Fibroblast of lung (primary cell): ENCODE data around the gene HCRT.
"Not testable (repeated sequence)": the region's sequence is repeated elsewhere in the genome, so short reads cannot be mapped to it uniquely, and the experiment has no call there.

Experiments
- CTCF ChIP-seq, 2 donors: IDR thresholded peaks in 1 of 2; conservative IDR thresholded peaks in 1 of 2; 1 replicate in 1 of 2; 2 replicates in 1 of 2; pipeline ENCODE4 v1.5.1; 2011 to 2012; ENCODE audit warnings: low read length in 2 of 2, control low read depth in 1 of 2, inconsistent platforms in 1 of 2, low read depth in 1 of 2, mild to moderate bottlenecking in 1 of 2
- EZH2 ChIP-seq: IDR thresholded peaks from 2 replicates; pipeline ENCODE4 v1.5.1; 2012; ENCODE audit warnings: low read length, control low read depth, mild to moderate bottlenecking; ENCODE audit errors: missing control alignments

GRCh38 chr17:42143138-42143537 is 42.1 kb downstream of the HCRT start:
- not testable (repeated sequence) for TF ChIP-seq CTCF (conservative IDR thresholded peaks at IDR 0.05 in 1 of 2, IDR thresholded peaks at IDR 0.05 in 1 of 2; ENCODE audit: low read depth in 1 of 2, low read length in 2 of 2); EZH2
